IMR-90 (cell line): ENCODE data around the gene LY6G5C. TPM values are rescaled to one million over a fixed set of nuclear protein-coding genes. Genes with fewer than 3 reads are reported as not detected.

Experiments used
- ATAC-seq: fragments of 200-7000 bp; cut with Tn5 transposase; 2 replicates; pipeline ENCODE4 v1.9.1; 2020; ENCODE audit warnings: low read depth, mild to moderate bottlenecking, moderate library complexity
- BruUV-seq: library from RNA; stranded (reverse); fragments of 400-500 nt; replicated peaks from 2 replicates; lab custom pipeline; 2021; lab: Mats Ljungman, UMichigan
- CTCF ChIA-PET: fragments of 300-600 bp; formaldehyde crosslinking; extraction: SDS; loops from one replicate; lab custom pipeline; 2021; ENCODE audit warnings: antibody characterized with exemption; lab: Yijun Ruan, JAX
- POLR2A ChIA-PET: fragments of 300-600 bp; sonication (Branson Sonifier 250); formaldehyde crosslinking; loops from one replicate; lab custom pipeline; 2022; ENCODE audit warnings: antibody characterized with exemption; ENCODE audit not compliant: unreplicated experiment; lab: Charles Lee
- DNase-seq: peaks from one replicate; pipeline ENCODE4 v3.0.0; 2013
- H2AFZ ChIP-seq: replicated peaks from 2 replicates; pipeline ENCODE3; 2013; ENCODE audit warnings: low read length, mild to moderate bottlenecking; ENCODE audit not compliant: poor library complexity
- H2AK5ac ChIP-seq: 2 replicates; pipeline ENCODE4 v1.6.1; 2013; ENCODE audit warnings: low read depth, low read length, inconsistent platforms
- H2AK9ac ChIP-seq: replicated peaks from 2 replicates; pipeline ENCODE3; 2013; ENCODE audit warnings: mild to moderate bottlenecking, low read depth, low read length, moderate library complexity; ENCODE audit not compliant: poor library complexity
- H2BK120ac ChIP-seq: 2 replicates; pipeline ENCODE4 v1.6.1; 2013; ENCODE audit warnings: low read depth, low read length, inconsistent platforms
- H2BK15ac ChIP-seq: 3 replicates; pipeline ENCODE4 v1.6.1; 2013; ENCODE audit warnings: low read depth, low read length, inconsistent platforms
- H2BK20ac ChIP-seq: 2 replicates; pipeline ENCODE4 v1.6.1; 2013; ENCODE audit warnings: low read depth, mild to moderate bottlenecking, inconsistent platforms, low read length, moderate library complexity
- H2BK5ac ChIP-seq: 2 replicates; pipeline ENCODE4 v1.6.1; 2013; ENCODE audit warnings: mild to moderate bottlenecking, low read depth, low read length, inconsistent platforms; ENCODE audit not compliant: poor library complexity, severe bottlenecking
- H3K14ac ChIP-seq: replicated peaks from 2 replicates; pipeline ENCODE4 v1.6.1; 2013; ENCODE audit warnings: low read depth, low read length, inconsistent platforms
- H3K18ac ChIP-seq: 2 replicates; pipeline ENCODE4 v1.6.1; 2013; ENCODE audit warnings: low read depth, low read length, control low read depth
- H3K23ac ChIP-seq: 2 replicates; pipeline ENCODE4 v1.6.1; 2013; ENCODE audit warnings: low read depth, low read length, inconsistent platforms
- H3K27ac ChIP-seq: 2 replicates; pipeline ENCODE4 v1.5.1; 2013; ENCODE audit warnings: mild to moderate bottlenecking, control low read depth, low read length; ENCODE audit not compliant: insufficient read depth
- H3K27me3 ChIP-seq: 2 replicates; pipeline ENCODE4 v1.6.1; 2013; ENCODE audit warnings: low read length; ENCODE audit not compliant: control insufficient read depth, insufficient read depth
- H3K36me3 ChIP-seq: 2 replicates; pipeline ENCODE4 v1.6.1; 2013; ENCODE audit warnings: low read length, mixed read lengths; ENCODE audit not compliant: control insufficient read depth, insufficient read depth
- H3K4ac ChIP-seq: 2 replicates; pipeline ENCODE4 v1.6.1; 2013; ENCODE audit warnings: low read depth, low read length, inconsistent platforms
- H3K4me1 ChIP-seq: 2 replicates; pipeline ENCODE4 v1.6.1; 2013; ENCODE audit warnings: low read length, mixed read lengths; ENCODE audit not compliant: control insufficient read depth, insufficient read depth
- H3K4me2 ChIP-seq: 2 replicates; pipeline ENCODE4 v1.6.1; 2013; ENCODE audit warnings: low read depth, mild to moderate bottlenecking, control low read depth, low read length, moderate library complexity
- H3K4me3 ChIP-seq: 2 replicates; pipeline ENCODE4 v1.5.1; 2013; ENCODE audit warnings: low read depth, mild to moderate bottlenecking, control low read depth, low read length, moderate library complexity; ENCODE audit not compliant: insufficient read depth
- H3K56ac ChIP-seq: 2 replicates; pipeline ENCODE4 v1.6.1; 2013; ENCODE audit warnings: low read length, inconsistent platforms; ENCODE audit not compliant: insufficient read depth; ENCODE audit errors: extremely low read depth
- H3K79me1 ChIP-seq, 2 experiments: 2 replicates each; pipeline ENCODE4 v1.6.1; 2013; ENCODE audit warnings: low read length in 2 of 2, inconsistent platforms in 1 of 2, low read depth in 1 of 2
- H3K9ac ChIP-seq: 2 replicates; pipeline ENCODE4 v1.6.1; 2013; ENCODE audit warnings: low read depth, low read length, control low read depth
- H3K9me1 ChIP-seq: 2 replicates; pipeline ENCODE4 v1.6.1; 2013; ENCODE audit warnings: low read length, inconsistent platforms; ENCODE audit not compliant: insufficient read depth
- H3K9me3 ChIP-seq: 2 replicates; pipeline ENCODE4 v1.6.1; 2013; ENCODE audit warnings: low read length; ENCODE audit not compliant: control insufficient read depth, insufficient read depth
- H4K20me1 ChIP-seq: 2 replicates; pipeline ENCODE4 v1.6.1; 2013; ENCODE audit warnings: low read length, inconsistent platforms; ENCODE audit not compliant: insufficient read depth
- H4K5ac ChIP-seq: 2 replicates; pipeline ENCODE4 v1.6.1; 2013; ENCODE audit warnings: mild to moderate bottlenecking, low read depth, low read length, control low read depth
- H4K8ac ChIP-seq, 2 experiments: 2 replicates each; pipeline ENCODE4 v1.6.1; 2013; ENCODE audit warnings: low read depth in 2 of 2, low read length in 2 of 2, control low read depth in 1 of 2, inconsistent platforms in 1 of 2
- H4K91ac ChIP-seq: 2 replicates; pipeline ENCODE4 v1.6.1; 2013; ENCODE audit warnings: low read depth, low read length, inconsistent platforms; ENCODE audit not compliant: insufficient read depth
- BHLHE40 ChIP-seq: fragments of 150-350 bp; IDR thresholded peaks from 2 replicates; pipeline ENCODE4 v1.6.1; 2016; ENCODE audit warnings: mild to moderate bottlenecking, low read depth, low read length
- CHD1 ChIP-seq: IDR thresholded peaks from 2 replicates; pipeline ENCODE4 v1.6.1; 2012; ENCODE audit warnings: low read depth, low read length, improper control_type of control experiment
- CTCF ChIP-seq: conservative IDR thresholded peaks from 2 replicates; pipeline ENCODE4 v1.5.1; 2012; ENCODE audit warnings: mild to moderate bottlenecking, low read depth, low read length, improper control_type of control experiment
- ELK1 ChIP-seq: fragments of 150-350 bp; IDR thresholded peaks from 2 replicates; pipeline ENCODE4 v1.6.1; 2016; ENCODE audit warnings: low read depth, mild to moderate bottlenecking, low read length, moderate library complexity, borderline replicate concordance
- FOS ChIP-seq: fragments of 150-350 bp; IDR thresholded peaks from 2 replicates; pipeline ENCODE4 v1.6.1; 2016; ENCODE audit warnings: low read depth, low read length
- MAFK ChIP-seq: IDR thresholded peaks from 2 replicates; pipeline ENCODE4 v1.6.1; 2012; ENCODE audit warnings: low read depth, low read length, improper control_type of control experiment
- MAZ ChIP-seq: IDR thresholded peaks from 2 replicates; pipeline ENCODE4 v1.6.1; 2012; ENCODE audit warnings: low read depth, mild to moderate bottlenecking, low read length, improper control_type of control experiment, moderate library complexity, borderline replicate concordance
- MXI1 ChIP-seq: IDR thresholded peaks from 2 replicates; pipeline ENCODE4 v1.6.1; 2012; ENCODE audit warnings: low read depth, mild to moderate bottlenecking, low read length, moderate library complexity, borderline replicate concordance
- NFE2L2 ChIP-seq: fragments of 150-350 bp; IDR thresholded peaks from 2 replicates; pipeline ENCODE4 v1.6.1; 2016; ENCODE audit warnings: low read depth, mild to moderate bottlenecking, low read length
- POLR2A ChIP-seq: IDR thresholded peaks from 2 replicates; pipeline ENCODE4 v1.6.1; 2012; ENCODE audit warnings: mild to moderate bottlenecking, low read depth, low read length
- RAD21 ChIP-seq: IDR thresholded peaks from 2 replicates; pipeline ENCODE4 v1.6.1; 2012; ENCODE audit warnings: low read length, improper control_type of control experiment
- RCOR1 ChIP-seq: IDR thresholded peaks from 2 replicates; pipeline ENCODE4 v1.6.1; 2012; ENCODE audit warnings: mild to moderate bottlenecking, low read length, improper control_type of control experiment; ENCODE audit not compliant: insufficient replicate concordance
- SMC3 ChIP-seq: fragments of 150-350 bp; IDR thresholded peaks from 2 replicates; pipeline ENCODE4 v1.6.1; 2016; ENCODE audit warnings: low read depth, mild to moderate bottlenecking, antibody characterized with exemption, low read length, moderate library complexity
- USF2 ChIP-seq: fragments of 150-350 bp; IDR thresholded peaks from 2 replicates; pipeline ENCODE4 v1.6.1; 2017; ENCODE audit warnings: mild to moderate bottlenecking, antibody characterized with exemption, low read length, low read depth
- WGBS, 2 experiments: methylation state at CpG; one replicate each; pipeline versions ENCODE4 v1.1.5 to v1.1.7; 2013; ENCODE audit warnings: missing lambda C conversion rate in 2 of 2; ENCODE audit not compliant: insufficient read length in 1 of 2; ENCODE audit errors: extremely low coverage in 2 of 2; 5-methylcytosine and 5-hydroxymethylcytosine counted together
- dilution Hi-C: fragments of 300-500 bp; cut with HindIII; formaldehyde crosslinking; loops from one replicate; pipeline ENCODE4 v1.14.3; 2018; ENCODE audit warnings: low sequenced_read_pairs; ENCODE audit not compliant: unreplicated experiment
- in situ Hi-C: fragments of 300-500 bp; cut with MboI; formaldehyde crosslinking; loops from 3 replicates; pipeline ENCODE4 v1.14.3; 2019; ENCODE audit warnings: low sequenced_read_pairs, inconsistent platforms, mixed read lengths
- intact Hi-C: fragments of 100-400 bp; cut with micrococcal nuclease; formaldehyde crosslinking; loops from 2 replicates; pipeline ENCODE4 v1.10.0; 2022
- polyA plus RNA-seq, 3 experiments: library from polyadenylated mRNA; depleted of rRNA; stranded (reverse); fragments of >200 nt; gene quantifications; 2 replicates each; pipeline ENCODE4 v1.2.3, GENCODE V29; 2012; ENCODE audit warnings: low replicate concordance in 1 of 3
- total RNA-seq: library from RNA; depleted of rRNA; stranded (reverse); fragments of >200 nt; gene quantifications from 2 replicates; pipeline ENCODE4 v1.2.3, GENCODE V29; 2012

The LY6G5C gene
- total and polyA plus RNA-seq, 2 of the 4 experiments (the other 2 are of a cell fraction) = 0.18 to 2.0 TPM

DNA sequence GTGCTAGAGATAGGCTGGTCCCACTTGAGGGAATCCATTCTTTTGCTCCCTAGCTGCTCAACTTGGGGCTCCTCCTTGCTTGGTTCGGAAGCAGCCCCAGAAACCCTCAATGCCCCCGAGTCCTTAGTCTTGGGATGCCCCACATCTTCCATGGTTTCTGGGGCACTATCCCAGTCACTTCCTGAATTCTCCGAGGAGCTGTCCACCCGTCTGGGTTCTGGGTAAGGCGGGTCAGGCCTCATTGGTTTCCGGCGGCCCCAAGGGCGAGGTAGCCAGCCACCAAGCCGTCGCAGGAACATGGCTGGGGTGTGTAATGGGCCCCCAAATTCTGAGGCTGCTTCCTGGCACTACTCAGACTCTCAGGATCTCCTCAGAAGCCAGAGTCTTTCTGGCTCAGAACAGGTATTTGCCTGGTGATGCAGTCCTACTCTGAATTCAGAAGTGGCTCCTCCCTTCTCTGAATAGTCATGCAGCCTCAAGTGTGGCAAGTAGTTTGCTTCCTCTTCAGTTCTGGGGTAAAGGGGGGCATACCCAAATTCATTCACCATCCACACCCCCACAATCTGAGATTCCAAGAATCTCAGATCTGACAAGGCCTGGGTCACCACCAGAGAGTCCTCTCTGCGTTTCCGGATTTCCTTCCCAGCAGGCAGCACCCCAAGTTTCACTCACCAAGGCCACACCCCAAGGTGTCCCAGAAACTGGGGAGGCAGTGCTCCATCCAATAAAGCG is 21.1 kb downstream of the LY6G5C start:
- 39% methylated on average over 7 of the region's 13 CpGs; no CpG with 5 or more reads in 1 of the 2 experiments for WGBS, 2 experiments
- peak overlapping the region; percentile 57 for H3K23ac ChIP-seq
- peak overlapping the region; percentile 47; the same call in 1 of the 2 replicates for H3K18ac ChIP-seq
- peak overlapping the region; percentile 90 for H3K56ac ChIP-seq
- POLR2A ChIA-PET = interaction anchor here (1.0 to 1.1 kb wide), 2 partner anchors 43 to 161 kb away, joined by 3 read pairs; partner anchors contain the start of gene ABHD16A
- H2AK9ac ChIP-seq = peak overlapping the region; percentile 90
- H3K9ac ChIP-seq = peak overlapping the region; percentile 98
- peaks cover 15% of the 10 kb centered on the region for H3K36me3 ChIP-seq
- peaks cover 17% of the 10 kb centered on the region; the same call in 1 of the 2 replicates for H3K9me1 ChIP-seq
- peak overlapping the region; percentile 93 for H3K27ac ChIP-seq
- CTCF ChIA-PET = no interaction called here
- H3K79me1 ChIP-seq = peaks cover 26 to 80% of the 10 kb centered on the region in 2 experiments; a peak in 3 of 4 replicates
- peak overlapping the region; percentile 89 for H2AK5ac ChIP-seq
- no peaks in the 10 kb centered on the region for H3K27me3 ChIP-seq
- peak overlapping the region; percentile 95 for H3K14ac ChIP-seq
- peak overlapping the region; percentile 18; the same call in 1 of the 2 replicates for H2BK120ac ChIP-seq
- peaks cover 17% of the 10 kb centered on the region for H4K20me1 ChIP-seq
- peak overlapping the region; percentile 78 for H2BK5ac ChIP-seq
- BruUV-seq = TSS peak; percentile 43
- H3K4me3 ChIP-seq = peak overlapping the region; percentile 92
- H4K91ac ChIP-seq = peak overlapping the region; percentile 86
- DNase-seq (peak; percentile 23), ATAC-seq (no peak; the same call in 1 of the 2 replicates)
- no peaks in the 10 kb centered on the region for H3K9me3 ChIP-seq
- intact Hi-C loops = loop anchor here (5.0 kb wide), 1 partner anchor 172 kb away; no protein-coding TSS in a partner anchor
- peak overlapping the region; percentile 82 to 95 for H4K8ac ChIP-seq
- peak overlapping the region; percentile 87 for H3K4me2 ChIP-seq
- H4K5ac ChIP-seq = peak overlapping the region; percentile 57
- in situ Hi-C loops = no loop called here
- peak overlapping the region; percentile 89 for H2AFZ ChIP-seq
- H2BK15ac ChIP-seq = no peak overlapping the region
- H3K4ac ChIP-seq = peak overlapping the region; percentile 88
- H3K4me1 ChIP-seq = peaks cover 21% of the 10 kb centered on the region
- dilution Hi-C loops = no loop called here
- H2BK20ac ChIP-seq = no peak overlapping the region
- TF ChIP-seq MAZ = no peak
- TF ChIP-seq NFE2L2 = no peak
- TF ChIP-seq CHD1 = no peak
- no peak for TF ChIP-seq RAD21
- no peak for TF ChIP-seq FOS
- no peak for TF ChIP-seq ELK1
- TF ChIP-seq RCOR1 = no peak
- TF ChIP-seq MXI1 = no peak
- no peak for TF ChIP-seq USF2
- no peak for TF ChIP-seq SMC3
- TF ChIP-seq MAFK = no peak
- TF ChIP-seq CTCF = no peak
- no peak; the same call in 1 of the 2 replicates for TF ChIP-seq POLR2A
- TF ChIP-seq BHLHE40 = no peak
